BLaER1 treated with 17β-estradiol and CSF1 and Interleukin-3, amounts not matched to agents 10 nM and 100 nM (cell line): Measurements from ENCODE around the gene SDCCAG8.
A peak's percentile ranks its signal among the peaks of the same experiment; 100 is the strongest.

Source experiments
- H3K27ac ChIP-seq, 11 experiments: shearing (Covaris generic); formaldehyde crosslinking; 2 replicates each; pipeline ENCODE4 v1.8.1; 2022
- H3K27me3 ChIP-seq, 11 experiments: shearing (Covaris generic); formaldehyde crosslinking; 2 replicates each; pipeline ENCODE4 v1.8.1; 2022
- H3K36me3 ChIP-seq, 11 experiments: shearing (Covaris generic); formaldehyde crosslinking; 2 replicates each; pipeline ENCODE4 v1.8.1; 2022
- H3K4me1 ChIP-seq, 10 experiments: shearing (Covaris generic); formaldehyde crosslinking; 2 replicates each; pipeline ENCODE4 v1.8.1; 2022
- H3K4me2 ChIP-seq, 11 experiments: shearing (Covaris generic); formaldehyde crosslinking; 2 replicates each; pipeline ENCODE4 v1.8.1; 2022
- H3K4me3 ChIP-seq, 10 experiments: shearing (Covaris generic); formaldehyde crosslinking; 2 replicates each; pipeline ENCODE4 v1.8.1; 2022
- H3K9ac ChIP-seq, 11 experiments: shearing (Covaris generic); formaldehyde crosslinking; 2 replicates each; pipeline ENCODE4 v1.8.1; 2022
- H3K9me3 ChIP-seq, 11 experiments: shearing (Covaris generic); formaldehyde crosslinking; replicated peaks in 1 of 11; 2 replicates each; pipeline ENCODE4 v1.8.1; 2022
- H4K20me1 ChIP-seq, 11 experiments: shearing (Covaris generic); formaldehyde crosslinking; 2 replicates each; pipeline ENCODE4 v1.8.1; 2022
- Cebpa-rat ChIP-seq, 11 experiments: shearing (Covaris generic); IDR thresholded peaks; 2 replicates each; pipeline ENCODE4 v1.8.1; 2022

SDCCAG8 gene

DNA sequence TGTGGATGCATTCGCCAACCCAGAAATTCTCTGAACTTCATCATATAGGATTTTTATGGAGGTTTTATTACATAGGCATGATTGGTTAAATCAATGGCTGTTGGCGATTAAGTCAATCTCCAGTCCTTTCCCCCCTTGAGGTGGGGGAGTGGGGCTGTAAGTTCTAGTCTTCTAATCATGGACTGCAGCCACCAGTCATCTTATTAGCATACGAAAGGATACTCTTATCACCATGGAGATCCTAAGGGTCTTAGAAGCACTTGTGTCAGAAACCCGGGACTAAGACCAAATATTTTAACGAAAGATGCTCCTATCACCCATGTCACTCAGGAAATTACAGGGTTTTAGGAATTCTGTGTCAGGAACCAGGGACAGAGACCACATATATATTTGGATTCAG, 36.3 kb downstream of the SDCCAG8 start:
- H3K4me1 ChIP-seq, result peaks cover 15 to 40% (median 30%) of the 10 kb centered on the region in 10 experiments

DNA sequence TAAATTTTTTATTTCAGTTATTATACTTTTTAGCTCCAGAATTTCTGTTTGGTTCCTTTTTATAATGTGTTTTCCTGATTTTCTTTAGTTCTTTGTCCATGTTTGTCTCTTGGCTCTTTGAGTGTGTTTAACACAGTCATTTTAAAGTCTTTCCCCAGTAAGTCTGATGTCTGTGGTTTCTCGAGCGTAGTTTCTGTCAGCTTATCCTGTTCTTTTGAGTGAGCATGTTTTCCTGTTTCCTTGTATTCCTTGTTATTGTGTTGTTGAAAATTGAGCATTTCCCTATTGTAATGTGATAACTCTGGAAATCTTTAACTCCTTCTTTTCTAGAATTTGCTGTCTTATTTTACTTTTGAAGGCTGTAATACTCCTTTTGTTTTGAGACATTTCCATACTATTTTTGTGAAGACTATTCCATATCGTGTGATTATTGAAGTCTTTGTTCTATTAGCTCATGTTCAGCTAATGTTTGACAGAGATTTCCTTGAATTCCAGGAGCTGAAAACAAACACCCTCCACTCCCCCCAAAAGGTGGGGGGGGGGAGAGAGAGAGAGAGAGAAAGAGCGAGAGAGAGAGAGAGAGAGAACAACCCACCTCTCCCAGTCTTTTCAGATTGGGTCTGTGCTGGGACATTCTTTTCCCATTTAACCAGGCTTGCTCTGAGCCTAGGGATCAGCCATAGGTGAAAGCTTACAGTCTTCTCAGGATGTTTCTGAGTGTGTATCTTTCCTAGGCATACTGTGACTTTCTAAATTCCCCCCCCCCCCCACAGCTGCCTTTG, 38.3 kb downstream of the SDCCAG8 start:
- Histone ChIP-seq H4K20me1 (no peaks in the 10 kb centered on the region), H3K4me1 (peaks cover 0 to 24% (median 13%) of the 10 kb centered on the region in 10 experiments; a peak in 15 of 20 replicates), H3K27me3 (no peaks in the 10 kb centered on the region), H3K9ac (no peak overlapping the region), H3K9me3 (peaks cover 31 to 73% (median 61%) of the 10 kb centered on the region in 11 experiments), H3K27ac (no peak overlapping the region), H3K36me3 (peaks cover 34 to 95% (median 84%) of the 10 kb centered on the region in 11 experiments), H3K4me2 (no peak overlapping the region), H3K4me3 (no peak overlapping the region)
- TF ChIP-seq Cebpa-rat (IDR thresholded peaks at IDR 0.05), result no peak

More for the DNA sequence above, 36.3 kb downstream of the SDCCAG8 start:
- Histone ChIP-seq H3K27me3 (no peaks in the 10 kb centered on the region), H3K9ac (no peak overlapping the region), H3K4me3 (no peak overlapping the region), H3K4me2 (no peak overlapping the region), H3K36me3 (peaks cover 30 to 84% (median 68%) of the 10 kb centered on the region in 11 experiments), H3K9me3 (peaks cover 23 to 68% (median 57%) of the 10 kb centered on the region in 11 experiments), H3K27ac (no peak overlapping the region), H4K20me1 (no peaks in the 10 kb centered on the region)
- no peak for TF ChIP-seq Cebpa-rat (IDR thresholded peaks at IDR 0.05)

DNA sequence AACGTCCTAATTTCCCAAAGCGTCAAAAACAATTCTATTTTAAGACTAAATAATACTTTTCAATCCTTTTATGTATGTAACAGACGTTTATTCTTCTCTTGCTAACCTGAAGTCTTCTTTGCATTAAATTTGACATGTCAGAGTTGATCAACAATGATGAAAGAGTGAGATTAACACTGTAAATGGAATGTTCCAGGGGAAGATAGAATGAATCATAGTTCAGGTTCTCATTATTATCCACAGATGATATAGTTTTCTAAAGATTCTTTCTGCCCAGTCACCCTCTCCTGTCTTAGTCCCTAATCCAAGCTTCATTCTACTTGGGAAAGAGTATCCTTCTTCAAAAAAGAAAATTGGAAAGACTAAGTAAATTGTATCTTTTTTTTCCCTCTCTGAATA, 38.9 kb downstream of the SDCCAG8 start:
- Histone ChIP-seq H3K4me3 (no peak overlapping the region), H3K4me1 (peaks cover 0 to 18% (median 11%) of the 10 kb centered on the region in 10 experiments; a peak in 15 of 20 replicates), H3K27me3 (no peaks in the 10 kb centered on the region), H4K20me1 (no peaks in the 10 kb centered on the region), H3K9me3 (peaks cover 36 to 72% (median 56%) of the 10 kb centered on the region in 11 experiments), H3K4me2 (no peak overlapping the region), H3K9ac (no peak overlapping the region), H3K27ac (no peak overlapping the region), H3K36me3 (peaks cover 32 to 95% (median 84%) of the 10 kb centered on the region in 11 experiments)
- TF ChIP-seq Cebpa-rat (IDR thresholded peaks at IDR 0.05), result no peak

DNA sequence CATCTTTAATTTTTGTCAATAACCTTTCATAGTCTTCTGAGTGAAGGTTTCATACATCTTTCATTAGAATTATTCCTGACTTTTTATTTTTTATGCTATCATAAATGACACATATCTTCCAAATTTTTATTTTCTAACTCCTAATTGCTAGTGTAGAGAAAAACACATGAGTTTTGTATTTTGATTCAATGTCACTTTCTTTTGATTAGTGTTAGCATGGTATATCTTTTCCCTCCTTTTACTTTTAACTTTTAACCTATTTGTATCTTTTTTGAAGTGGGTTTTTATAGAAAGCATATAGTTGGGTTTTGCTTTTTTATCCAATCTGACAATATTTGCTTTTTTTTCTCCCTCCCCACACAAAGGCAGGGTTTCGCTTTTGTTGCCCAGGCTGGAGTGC, 43.2 kb downstream of the SDCCAG8 start:
- H3K4me1 ChIP-seq, result peaks cover 0 to 11% (median 0%) of the 10 kb centered on the region in 10 experiments; a peak in 1 of 20 replicates
- no peak overlapping the region for H3K9ac ChIP-seq

DNA sequence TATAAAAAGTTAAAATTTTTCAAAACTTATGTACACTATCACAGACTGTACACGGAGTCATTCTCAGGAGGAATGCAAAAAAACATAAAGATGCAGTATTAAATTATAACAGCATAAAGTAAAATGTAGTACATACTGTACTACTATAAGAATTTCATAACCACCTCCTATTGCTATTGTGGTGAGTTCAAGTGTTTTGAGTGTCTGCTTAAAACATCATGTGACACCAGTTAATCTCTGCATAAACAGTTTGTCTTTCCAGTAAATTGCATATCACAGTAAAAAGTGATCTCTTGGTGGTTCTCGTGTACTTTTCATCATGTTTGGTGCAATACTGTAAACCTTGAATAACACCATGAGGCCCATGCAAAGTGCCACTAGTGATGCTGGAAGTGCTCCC, 45.2 kb downstream of the SDCCAG8 start:
- Histone ChIP-seq H3K27ac (no peak overlapping the region), H3K27me3 (no peaks in the 10 kb centered on the region), H3K4me3 (no peak overlapping the region), H3K4me1 (peaks cover 0 to 11% (median 0%) of the 10 kb centered on the region in 10 experiments; a peak in 1 of 20 replicates), H3K9me3 (peaks cover 17 to 54% (median 36%) of the 10 kb centered on the region in 11 experiments), H3K36me3 (peaks cover 20 to 87% (median 54%) of the 10 kb centered on the region in 11 experiments; a peak in 19 of 22 replicates), H3K4me2 (no peak overlapping the region), H3K9ac (no peak overlapping the region), H4K20me1 (no peaks in the 10 kb centered on the region)
- no peak for TF ChIP-seq Cebpa-rat (IDR thresholded peaks at IDR 0.05)

More for the DNA sequence above, 43.2 kb downstream of the SDCCAG8 start:
- peaks cover 29 to 71% (median 54%) of the 10 kb centered on the region in 11 experiments for H3K9me3 ChIP-seq
- H3K27me3 ChIP-seq, result no peaks in the 10 kb centered on the region
- H3K4me2 ChIP-seq, result no peak overlapping the region
- peaks cover 25 to 90% (median 69%) of the 10 kb centered on the region in 11 experiments; a peak in 20 of 22 replicates for H3K36me3 ChIP-seq
- no peak overlapping the region for H3K27ac ChIP-seq
- no peak for TF ChIP-seq Cebpa-rat (IDR thresholded peaks at IDR 0.05)
- H3K4me3 ChIP-seq, result no peak overlapping the region
- H4K20me1 ChIP-seq, result no peaks in the 10 kb centered on the region

DNA sequence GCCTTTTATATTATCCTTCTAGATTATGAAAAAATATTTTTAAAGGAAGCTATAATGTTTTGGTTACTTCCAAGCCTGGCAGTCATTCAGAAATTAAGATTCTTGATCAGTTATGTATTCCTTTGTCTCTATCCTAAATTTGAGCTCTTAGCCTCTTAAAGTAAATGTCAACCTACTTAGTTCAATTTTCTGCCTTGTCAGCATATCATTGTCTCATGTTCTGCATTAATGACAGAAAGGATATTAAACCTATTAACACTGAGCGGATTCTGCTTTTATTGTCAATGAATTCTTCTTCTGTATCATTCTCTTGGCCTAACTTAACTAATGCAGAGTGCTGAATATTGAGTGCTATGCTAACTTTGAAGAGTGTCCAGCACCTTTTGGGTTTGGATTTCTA, 56.0 kb downstream of the SDCCAG8 start:
- Histone ChIP-seq H3K9ac (no peak overlapping the region), H3K4me1 (peaks cover 11 to 42% (median 16%) of the 10 kb centered on the region in 10 experiments), H4K20me1 (no peaks in the 10 kb centered on the region), H3K36me3 (peaks cover 0 to 53% (median 31%) of the 10 kb centered on the region in 11 experiments; a peak in 18 of 22 replicates), H3K4me2 (peak overlapping the region in 2 of 11 experiments; percentile 72 to 77; a peak in 3 of 22 replicates), H3K9me3 (no peaks in the 10 kb centered on the region), H3K27ac (no peak overlapping the region), H3K27me3 (no peaks in the 10 kb centered on the region), H3K4me3 (no peak overlapping the region)
- no peak for TF ChIP-seq Cebpa-rat (IDR thresholded peaks at IDR 0.05)

DNA sequence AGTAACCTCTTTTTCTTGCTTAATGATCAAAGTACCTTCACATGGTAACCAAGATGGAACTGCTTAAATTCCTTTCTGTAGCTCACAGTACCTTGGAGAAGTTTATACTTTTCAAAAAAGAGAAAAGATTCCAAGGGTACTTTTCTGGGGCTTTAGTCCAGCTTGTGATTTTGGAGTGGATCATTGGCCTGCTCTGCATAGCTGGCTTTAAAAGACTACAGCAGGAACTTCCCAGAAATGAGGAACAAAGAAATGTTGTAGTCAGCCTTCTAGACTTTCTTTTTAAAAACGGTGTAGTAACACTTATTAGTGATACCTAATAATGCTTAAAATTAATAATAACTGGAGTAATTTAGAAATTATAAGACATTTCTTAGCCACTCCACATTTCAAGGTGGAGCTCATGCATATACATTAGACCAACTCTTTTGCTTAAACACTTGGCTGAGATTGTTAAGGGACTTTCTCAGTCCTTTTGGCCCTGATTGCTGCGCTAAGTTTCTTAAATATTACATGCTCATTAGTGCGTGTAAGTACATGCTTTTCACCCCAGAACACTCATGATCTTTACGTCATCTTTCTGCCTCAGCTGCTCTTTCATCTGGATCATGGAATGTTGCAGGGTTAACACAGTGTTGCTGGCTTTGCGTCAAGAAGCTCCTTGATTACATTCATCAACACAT, 57.3 kb downstream of the SDCCAG8 start:
- Histone ChIP-seq H3K9me3 (peaks cover 0 to 10% (median 0%) of the 10 kb centered on the region in 11 experiments; a peak in 1 of 22 replicates), H3K4me2 (peak overlapping the region; percentile 44 to 77 (median 60)), H4K20me1 (no peaks in the 10 kb centered on the region), H3K36me3 (peaks cover 10 to 57% (median 39%) of the 10 kb centered on the region in 11 experiments; a peak in 19 of 22 replicates), H3K9ac (no peak overlapping the region), H3K4me3 (no peak overlapping the region), H3K27me3 (no peaks in the 10 kb centered on the region), H3K4me1 (peaks cover 11 to 42% (median 16%) of the 10 kb centered on the region in 10 experiments), H3K27ac (peak overlapping the region in 6 of 11 experiments; percentile 1 to 63 (median 45); a peak in 8 of 22 replicates)
- TF ChIP-seq Cebpa-rat (IDR thresholded peaks at IDR 0.05), result no peak

DNA sequence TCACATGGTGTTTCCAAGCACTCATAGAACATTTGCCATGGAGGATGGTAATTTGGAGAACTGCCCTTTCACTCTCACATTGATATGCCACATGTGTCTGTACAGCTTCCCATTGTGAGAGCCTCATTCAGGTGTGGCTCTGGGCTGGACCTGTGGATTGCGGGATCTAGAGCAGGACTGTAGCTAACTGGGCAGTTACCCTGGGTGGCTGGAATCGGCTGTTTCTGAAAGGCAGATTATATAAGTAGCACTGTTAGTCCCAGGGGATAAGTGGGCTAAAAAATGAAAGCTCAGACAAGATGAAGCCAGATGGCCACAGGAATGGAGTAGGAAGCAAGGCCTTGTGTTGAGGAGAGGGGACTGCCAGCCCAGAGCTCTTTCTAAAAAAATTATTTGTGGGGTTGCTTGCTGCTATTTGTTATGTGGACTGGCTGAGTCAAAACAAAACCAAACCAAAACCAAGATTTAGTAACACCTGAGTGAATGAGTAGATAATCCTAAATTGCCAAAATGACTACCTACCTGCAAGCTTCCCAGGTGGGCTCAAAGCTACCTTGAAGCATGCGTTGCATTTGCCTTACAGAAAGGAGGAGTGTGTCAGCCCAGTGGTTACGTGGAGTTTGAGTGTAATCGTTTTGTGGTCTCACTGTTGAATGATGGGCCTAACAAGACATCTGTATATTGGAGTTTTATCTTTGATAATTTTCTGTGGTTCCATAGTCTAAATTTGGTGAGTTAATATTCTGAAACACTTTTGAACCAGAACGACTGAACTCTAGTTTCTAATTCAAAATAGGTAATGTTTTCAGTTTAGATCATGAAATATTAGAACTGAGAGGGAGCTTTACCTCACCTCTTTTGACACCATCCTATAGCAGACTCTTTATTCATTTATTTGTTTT, 58.0 kb downstream of the SDCCAG8 start:
- no peaks in the 10 kb centered on the region for H4K20me1 ChIP-seq
- H3K27ac ChIP-seq, result peak overlapping the region in 6 of 11 experiments; percentile 1 to 63 (median 31); a peak in 7 of 22 replicates
- peaks cover 11 to 38% (median 16%) of the 10 kb centered on the region in 10 experiments for H3K4me1 ChIP-seq
- H3K27me3 ChIP-seq, result no peaks in the 10 kb centered on the region
- peak overlapping the region; percentile 44 to 77 (median 60) for H3K4me2 ChIP-seq
- no peak overlapping the region for H3K9ac ChIP-seq
- no peak for TF ChIP-seq Cebpa-rat (IDR thresholded peaks at IDR 0.05)
- H3K4me3 ChIP-seq, result no peak overlapping the region
- H3K36me3 ChIP-seq, result peaks cover 11 to 57% (median 40%) of the 10 kb centered on the region in 11 experiments; a peak in 19 of 22 replicates
- peaks cover 0 to 14% (median 0%) of the 10 kb centered on the region in 11 experiments; a peak in 2 of 22 replicates for H3K9me3 ChIP-seq
